ENCODE results near the gene ADM. TPM values are rescaled to one million over a fixed set of nuclear protein-coding genes. Genes with fewer than 3 reads are reported as not detected.

Gene ADM
- total RNA-seq, 3 donors from 2014 or later = 0.43 TPM; not detected in 1

DNA sequence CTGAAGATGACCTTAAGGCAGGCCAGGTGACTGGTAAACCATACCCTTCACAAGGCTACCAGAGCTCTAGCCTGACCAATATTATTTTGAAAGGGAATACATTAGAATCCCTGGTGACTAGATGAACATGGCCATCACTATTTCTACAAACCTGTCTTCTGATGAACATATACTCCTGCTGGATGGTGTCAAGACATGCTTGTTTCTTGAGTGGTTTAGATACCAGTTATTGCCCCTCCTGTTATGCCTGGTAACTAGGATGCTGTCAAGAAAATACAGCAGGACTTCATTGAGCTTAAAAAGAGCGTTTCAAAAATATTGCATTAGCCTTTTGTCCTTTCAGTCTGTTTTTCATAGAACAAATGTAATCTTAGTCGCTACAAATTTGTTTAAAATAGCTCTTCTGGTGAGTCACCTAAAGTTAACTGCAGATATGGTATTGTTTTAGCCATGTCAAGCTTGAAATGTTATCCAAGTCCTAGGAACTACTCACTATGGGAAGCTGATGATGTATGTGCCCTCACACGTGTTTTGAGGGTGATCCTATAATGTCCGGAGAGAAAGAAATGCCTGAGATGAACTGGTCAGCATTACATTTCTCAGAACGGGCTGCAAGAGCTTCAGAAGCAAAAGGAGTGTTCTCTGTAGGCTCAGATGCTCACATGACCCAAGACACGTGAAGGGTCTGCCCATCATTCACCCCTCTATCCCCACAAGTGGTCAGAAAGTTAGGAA is 20.6 kb downstream of the ADM start:
- peaks cover 9% of the 10 kb centered on the region for H3K4me1 Mint-ChIP-seq (ENCODE audit: low read depth)
- H3K4me3 Mint-ChIP-seq = no peak overlapping the region
- H3K27me3 Mint-ChIP-seq (ENCODE audit: low read depth) = peaks cover 7% of the 10 kb centered on the region
- ATAC-seq (no peak), DNase-seq (no peak)
- no peaks in the 10 kb centered on the region for H3K36me3 Mint-ChIP-seq (ENCODE audit: insufficient read depth)
- no peaks in the 10 kb centered on the region for H3K9me3 Mint-ChIP-seq

DNA sequence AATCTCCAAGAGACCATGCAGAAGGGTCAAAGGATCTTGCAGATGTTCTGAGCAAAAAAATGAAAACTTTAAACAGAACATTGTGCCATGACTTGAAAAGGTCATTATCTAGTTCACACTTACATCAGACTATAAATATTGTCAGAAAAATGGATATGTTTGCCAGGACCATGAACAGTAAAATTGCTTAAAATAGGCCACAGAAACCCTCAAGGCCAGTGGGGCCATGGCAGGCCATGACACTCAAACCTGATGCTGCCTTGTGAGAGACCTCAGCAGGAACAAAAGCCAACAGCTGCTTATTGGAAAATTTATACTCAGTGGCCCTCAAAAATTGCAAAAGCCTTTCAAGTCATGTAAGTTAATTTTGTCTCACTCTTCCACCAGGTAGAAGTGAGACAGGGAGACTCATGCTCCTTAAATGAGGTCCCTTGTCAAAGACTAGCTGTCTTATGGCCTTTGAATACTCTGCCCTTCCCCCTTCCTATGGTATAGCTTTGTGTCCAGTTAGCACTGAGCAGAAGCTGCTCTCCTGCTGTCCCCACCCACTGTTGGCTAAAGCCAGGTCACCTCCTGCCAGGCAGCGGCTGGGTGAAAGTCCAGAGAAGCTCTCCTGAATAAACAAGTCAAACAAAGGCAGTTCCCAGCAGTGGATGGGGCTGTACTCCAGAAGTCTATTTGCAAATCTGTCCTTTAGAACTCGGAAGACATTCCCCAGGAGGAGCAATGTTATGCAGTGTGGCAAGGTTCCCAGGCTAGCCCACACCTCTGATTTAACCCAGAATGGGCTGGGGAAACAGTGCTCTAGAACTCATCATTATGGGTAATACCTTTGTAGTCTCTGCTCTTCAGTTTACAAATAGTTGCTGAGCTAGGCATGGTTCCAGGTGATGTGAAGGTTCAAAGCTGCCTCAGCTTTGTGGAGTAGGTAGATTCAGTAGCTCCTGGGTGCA is 21.4 kb downstream of the ADM start:
- peaks cover 9% of the 10 kb centered on the region for H3K4me1 Mint-ChIP-seq (ENCODE audit: low read depth)
- no peak for ATAC-seq

DNA sequence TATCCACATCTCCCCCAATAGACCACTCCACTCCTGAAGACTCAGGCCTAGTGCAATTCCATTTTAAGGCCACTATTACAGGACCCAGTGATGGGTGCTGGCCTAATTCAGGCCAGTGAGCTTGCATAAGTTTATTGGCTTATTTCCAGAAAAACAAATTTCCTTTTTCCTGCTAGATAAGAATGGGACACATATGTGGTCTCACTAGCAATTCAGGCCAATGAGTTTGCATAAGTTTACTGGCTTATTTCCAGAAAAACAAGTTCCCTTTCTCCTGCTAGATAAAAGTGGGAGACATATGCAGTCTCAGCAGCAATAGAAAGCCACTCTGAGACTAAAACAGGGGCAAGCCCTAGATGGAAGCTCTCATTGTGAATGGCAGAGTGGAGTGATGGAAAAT is 22.4 kb downstream of the ADM start:
- no peak for DNase-seq
- no peak overlapping the region for H3K4me3 Mint-ChIP-seq
- H3K9me3 Mint-ChIP-seq = no peaks in the 10 kb centered on the region
- peaks cover 9% of the 10 kb centered on the region for H3K4me1 Mint-ChIP-seq (ENCODE audit: low read depth)
- no peak for ATAC-seq
- no peaks in the 10 kb centered on the region for H3K36me3 Mint-ChIP-seq (ENCODE audit: insufficient read depth)
- peaks cover 7% of the 10 kb centered on the region for H3K27me3 Mint-ChIP-seq (ENCODE audit: low read depth)

More for the DNA sequence above, 21.4 kb downstream of the ADM start:
- no peaks in the 10 kb centered on the region for H3K9me3 Mint-ChIP-seq
- peaks cover 7% of the 10 kb centered on the region for H3K27me3 Mint-ChIP-seq (ENCODE audit: low read depth)
- no peaks in the 10 kb centered on the region for H3K36me3 Mint-ChIP-seq (ENCODE audit: insufficient read depth)
- no peak for DNase-seq
- no peak overlapping the region for H3K4me3 Mint-ChIP-seq

DNA sequence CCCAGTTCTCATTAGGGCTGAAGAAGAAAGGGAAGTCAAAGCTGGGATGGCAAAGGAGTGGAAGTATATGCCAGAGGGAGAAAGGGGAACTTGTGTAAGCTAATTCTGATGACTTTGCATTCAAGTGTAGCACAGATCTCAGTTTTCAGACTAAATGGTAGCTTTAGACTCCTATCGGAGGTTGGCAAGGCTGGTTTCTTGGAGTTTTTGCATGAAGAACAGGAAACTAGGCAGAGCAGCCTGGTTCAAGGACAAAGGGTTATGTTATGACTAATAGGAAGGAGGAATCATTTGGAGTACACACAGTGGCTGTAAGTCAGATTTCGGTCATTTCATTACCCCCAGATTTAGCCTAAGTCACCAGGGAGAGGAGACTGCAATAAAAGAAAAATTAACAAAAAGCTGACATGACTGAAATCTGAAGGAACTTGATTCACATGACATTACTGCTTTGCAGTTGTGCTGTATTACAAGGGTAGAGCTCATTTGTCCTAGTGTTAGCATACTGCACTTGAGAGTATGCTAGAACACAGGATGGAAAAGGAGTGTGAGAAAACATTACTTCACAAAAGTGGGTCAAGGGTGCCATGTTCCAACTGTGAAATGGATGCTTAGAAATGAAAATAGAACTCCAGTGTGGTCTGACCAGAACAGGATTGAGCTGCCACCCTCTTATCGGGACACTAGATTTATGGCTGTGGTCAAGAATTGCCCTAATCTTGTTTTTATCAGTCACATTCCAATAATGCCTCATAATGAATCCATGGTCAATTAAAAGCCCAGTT is 23.6 kb downstream of the ADM start:
- no peak for ATAC-seq
- no peak for DNase-seq
- no peaks in the 10 kb centered on the region for H3K9me3 Mint-ChIP-seq
- H3K4me3 Mint-ChIP-seq = no peak overlapping the region
- no peaks in the 10 kb centered on the region for H3K36me3 Mint-ChIP-seq (ENCODE audit: insufficient read depth)
- peaks cover 7% of the 10 kb centered on the region for H3K27me3 Mint-ChIP-seq (ENCODE audit: low read depth)
- peaks cover 1% of the 10 kb centered on the region for H3K4me1 Mint-ChIP-seq (ENCODE audit: low read depth)

DNA sequence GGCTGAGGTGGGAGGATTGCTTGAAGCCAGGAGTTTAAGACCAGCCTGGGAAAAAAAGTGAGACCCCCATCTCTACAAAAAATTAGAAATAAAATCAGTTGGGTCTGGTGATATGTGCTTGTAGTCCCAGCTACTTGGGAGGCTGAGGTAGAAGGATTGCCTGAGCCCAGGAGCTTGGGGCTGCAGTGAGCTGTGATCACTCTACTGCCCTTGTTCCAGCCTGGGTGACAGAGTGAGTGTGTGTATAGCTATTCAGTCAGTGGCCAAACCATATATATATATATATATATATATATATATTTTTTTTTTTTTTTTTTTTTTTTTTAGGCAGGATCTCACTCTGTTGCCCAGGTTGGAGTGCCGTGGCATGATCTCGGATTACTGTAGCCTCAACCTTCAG is 24.5 kb downstream of the ADM start:
- Mint-ChIP-seq H3K4me3 (no peak overlapping the region), H3K27me3 (ENCODE audit: low read depth) (peaks cover 5% of the 10 kb centered on the region), H3K4me1 (ENCODE audit: low read depth) (no peaks in the 10 kb centered on the region), H3K36me3 (ENCODE audit: insufficient read depth) (no peaks in the 10 kb centered on the region), H3K9me3 (no peaks in the 10 kb centered on the region)
- DNase-seq = no peak
- no peak for ATAC-seq

DNA sequence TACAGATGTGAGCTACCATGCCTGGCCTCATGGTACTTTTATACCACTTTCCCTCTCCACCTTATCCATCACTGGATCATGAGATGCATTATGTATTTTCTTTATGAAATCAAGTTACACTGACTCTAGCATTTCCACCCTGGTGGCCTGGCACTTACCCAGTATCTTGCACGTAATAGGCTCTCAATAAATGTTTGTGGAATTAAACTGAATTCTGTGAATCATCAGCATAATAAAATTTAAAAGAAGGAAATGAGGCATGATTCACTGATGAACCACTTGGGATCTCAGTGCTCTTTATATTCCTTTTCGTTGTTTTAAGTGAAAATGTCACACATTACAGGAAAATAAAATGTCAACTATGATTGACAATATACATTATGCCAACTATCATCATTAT is 25.1 kb downstream of the ADM start:
- Mint-ChIP-seq H3K27me3 (ENCODE audit: low read depth) (peaks cover 9% of the 10 kb centered on the region), H3K4me3 (no peak overlapping the region), H3K36me3 (ENCODE audit: insufficient read depth) (no peaks in the 10 kb centered on the region), H3K9me3 (no peaks in the 10 kb centered on the region), H3K4me1 (ENCODE audit: low read depth) (no peaks in the 10 kb centered on the region)
- ATAC-seq (no peak), DNase-seq (no peak)

DNA sequence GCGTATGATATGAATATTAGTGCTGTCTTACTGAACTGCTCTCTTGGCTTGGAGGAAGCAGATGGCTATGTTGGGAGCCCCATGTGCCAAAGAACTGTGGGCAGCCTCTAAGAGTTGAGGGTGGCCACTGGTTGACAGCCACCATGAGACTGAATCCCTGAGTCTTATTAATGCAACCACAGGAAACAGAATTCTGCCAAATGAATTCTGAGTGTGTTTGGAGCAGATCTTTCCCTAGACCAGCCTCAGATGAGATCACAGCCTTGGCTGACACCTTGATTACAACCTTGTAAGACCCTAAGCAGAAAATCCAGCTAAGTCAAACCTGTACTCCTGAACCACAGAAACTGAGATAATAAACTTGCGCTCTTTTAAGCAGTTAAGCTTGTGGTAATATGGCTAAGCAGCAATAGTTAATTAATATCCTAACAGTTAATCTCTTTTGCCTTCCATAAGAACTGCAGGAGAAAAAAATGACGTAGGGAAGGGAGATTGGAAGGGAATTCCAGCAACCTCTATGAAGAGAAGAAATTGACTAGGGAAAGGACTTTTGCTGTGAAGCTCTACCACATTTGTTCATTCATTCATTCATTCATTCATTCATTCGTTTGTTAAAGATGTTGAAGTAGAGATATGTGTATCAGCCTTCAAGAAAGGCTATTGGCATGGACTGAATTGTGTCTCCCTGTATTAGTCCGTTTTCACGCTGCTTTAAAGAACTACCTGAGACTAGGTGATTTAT is 26.8 kb downstream of the ADM start:
- Mint-ChIP-seq H3K36me3 (ENCODE audit: insufficient read depth) (no peaks in the 10 kb centered on the region), H3K9me3 (no peaks in the 10 kb centered on the region), H3K27me3 (ENCODE audit: low read depth) (peaks cover 13% of the 10 kb centered on the region), H3K4me3 (no peak overlapping the region), H3K4me1 (ENCODE audit: low read depth) (no peaks in the 10 kb centered on the region)
- DNase-seq (no peak), ATAC-seq (no peak)

DNA sequence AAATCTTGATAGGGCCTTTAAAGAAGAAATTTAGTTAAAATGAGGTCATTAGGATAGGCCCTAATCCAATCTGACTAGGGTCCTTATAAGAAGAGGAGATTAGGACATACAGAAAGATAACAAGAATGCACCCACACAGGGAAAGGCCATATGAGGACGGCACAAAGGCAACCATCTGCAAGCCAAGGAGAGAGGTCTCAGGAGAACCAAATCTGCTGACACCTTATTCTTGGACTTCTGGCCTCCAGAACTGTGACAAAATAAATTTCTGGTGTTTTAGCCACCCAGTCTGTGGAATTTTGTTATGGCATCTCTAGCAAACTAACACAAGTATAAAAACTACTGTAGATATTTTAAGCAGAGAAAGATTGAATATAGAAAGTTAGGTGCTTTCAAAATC is 28.6 kb downstream of the ADM start:
- Mint-ChIP-seq H3K27me3 (ENCODE audit: low read depth) (peaks cover 17% of the 10 kb centered on the region), H3K4me1 (ENCODE audit: low read depth) (no peaks in the 10 kb centered on the region), H3K4me3 (no peak overlapping the region), H3K36me3 (ENCODE audit: insufficient read depth) (no peaks in the 10 kb centered on the region), H3K9me3 (no peaks in the 10 kb centered on the region)
- no peak for DNase-seq
- ATAC-seq = no peak

DNA sequence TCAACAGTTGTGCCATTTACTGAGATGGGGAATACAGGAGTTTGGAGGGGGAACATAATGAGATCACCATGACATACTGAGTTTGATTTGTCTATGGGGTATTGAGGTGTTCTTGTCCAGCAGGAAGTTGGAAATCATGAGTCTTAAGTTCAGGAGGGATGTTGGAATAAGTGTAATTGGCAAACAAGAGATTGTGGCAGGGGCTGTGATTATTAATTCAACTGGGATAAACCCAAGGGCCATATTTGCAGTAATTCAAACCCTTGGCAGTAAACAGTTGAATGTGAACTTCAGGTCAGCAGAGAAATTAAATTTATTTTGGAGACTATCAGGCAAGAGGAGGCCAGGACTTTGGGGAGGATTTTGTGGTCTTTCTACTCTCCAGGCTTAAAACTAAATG is 33.4 kb downstream of the ADM start:
- Mint-ChIP-seq H3K4me3 (no peak overlapping the region), H3K4me1 (ENCODE audit: low read depth) (no peaks in the 10 kb centered on the region), H3K27me3 (ENCODE audit: low read depth) (peaks cover 28% of the 10 kb centered on the region), H3K36me3 (ENCODE audit: insufficient read depth) (no peaks in the 10 kb centered on the region), H3K9me3 (no peaks in the 10 kb centered on the region)
- ATAC-seq = no peak
- DNase-seq = no peak

DNA sequence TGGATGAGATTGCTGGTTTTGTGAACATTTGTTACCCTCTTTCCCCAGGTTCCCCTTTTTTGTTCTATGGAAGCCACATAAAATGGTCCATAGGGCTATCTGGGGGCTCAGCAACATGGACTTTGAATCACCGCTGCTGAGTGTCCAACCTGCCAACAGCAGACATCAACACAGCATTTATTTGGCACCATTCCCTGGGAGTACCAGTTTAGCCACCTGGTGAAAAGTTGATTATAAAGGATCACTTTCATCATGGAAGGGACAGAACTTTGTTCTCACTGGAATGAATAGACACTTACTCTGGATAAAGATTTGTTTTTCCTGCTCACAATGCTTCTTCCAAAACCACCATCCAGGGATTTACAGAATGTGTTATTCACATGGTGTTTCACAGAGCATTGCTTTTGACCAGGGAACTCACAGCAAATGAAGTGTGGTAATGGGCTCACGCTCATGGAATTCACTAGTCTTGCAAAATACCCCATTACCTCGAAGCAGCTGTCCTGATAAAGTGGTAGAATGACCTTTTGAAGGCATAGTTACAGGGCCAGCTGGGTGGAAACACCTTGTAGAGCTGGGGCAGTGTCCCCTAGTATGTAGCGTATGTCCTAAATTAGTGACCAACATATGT is 43.9 kb downstream of the ADM start:
- Mint-ChIP-seq H3K36me3 (ENCODE audit: insufficient read depth) (no peaks in the 10 kb centered on the region), H3K27me3 (ENCODE audit: low read depth) (no peaks in the 10 kb centered on the region), H3K4me3 (no peak overlapping the region), H3K9me3 (no peaks in the 10 kb centered on the region), H3K4me1 (ENCODE audit: low read depth) (no peaks in the 10 kb centered on the region)
- ATAC-seq = no peak
- no peak for DNase-seq

DNA sequence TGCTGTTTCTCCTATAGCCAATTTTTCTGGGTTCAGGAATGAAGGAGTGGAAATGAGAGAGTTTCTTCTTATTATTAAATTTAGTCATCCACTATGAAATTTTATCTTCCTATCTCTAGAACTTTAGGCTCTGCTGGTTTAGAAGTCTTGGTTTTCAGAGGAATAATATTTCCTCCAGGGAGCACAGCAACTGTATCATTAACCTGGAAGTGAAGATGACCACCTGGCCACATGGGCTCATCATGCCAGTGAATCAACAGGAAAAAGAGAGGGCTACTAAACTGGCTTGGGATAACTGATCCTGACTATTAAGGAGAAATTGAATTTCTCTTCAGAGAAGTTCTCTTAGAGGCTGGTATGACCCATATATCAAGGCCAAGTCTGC is 44.4 kb downstream of the ADM start:
- H3K4me3 Mint-ChIP-seq = no peak overlapping the region

DNA sequence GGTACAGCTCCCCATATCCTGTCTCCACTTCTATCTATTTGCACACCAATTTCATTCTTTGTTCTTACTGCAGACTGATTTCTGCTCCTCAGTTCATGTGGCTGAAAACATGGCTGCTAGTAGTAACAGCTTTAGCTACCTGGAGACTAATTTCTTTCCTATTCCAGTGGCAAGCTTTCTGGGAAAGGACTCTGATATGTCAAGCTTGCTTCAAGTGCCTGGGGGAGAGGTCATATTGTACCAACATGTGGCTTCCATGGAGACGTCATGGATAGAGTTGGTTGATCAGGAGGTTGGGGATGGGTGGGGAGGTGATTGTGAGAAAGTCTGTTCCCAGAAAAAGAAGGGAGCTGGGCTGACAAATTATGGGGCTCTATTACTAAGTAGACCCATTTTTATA is 44.9 kb downstream of the ADM start:
- ATAC-seq = no peak
- no peaks in the 10 kb centered on the region for H3K9me3 Mint-ChIP-seq
- no peak for DNase-seq
- no peak overlapping the region for H3K4me3 Mint-ChIP-seq
- no peaks in the 10 kb centered on the region for H3K36me3 Mint-ChIP-seq (ENCODE audit: insufficient read depth)
- no peaks in the 10 kb centered on the region for H3K4me1 Mint-ChIP-seq (ENCODE audit: low read depth)
- H3K27me3 Mint-ChIP-seq (ENCODE audit: low read depth) = no peaks in the 10 kb centered on the region

More for the DNA sequence above, 44.4 kb downstream of the ADM start:
- Mint-ChIP-seq H3K4me1 (ENCODE audit: low read depth) (no peaks in the 10 kb centered on the region), H3K9me3 (no peaks in the 10 kb centered on the region), H3K27me3 (ENCODE audit: low read depth) (no peaks in the 10 kb centered on the region), H3K36me3 (ENCODE audit: insufficient read depth) (no peaks in the 10 kb centered on the region)
- no peak for ATAC-seq
- no peak for DNase-seq

DNA sequence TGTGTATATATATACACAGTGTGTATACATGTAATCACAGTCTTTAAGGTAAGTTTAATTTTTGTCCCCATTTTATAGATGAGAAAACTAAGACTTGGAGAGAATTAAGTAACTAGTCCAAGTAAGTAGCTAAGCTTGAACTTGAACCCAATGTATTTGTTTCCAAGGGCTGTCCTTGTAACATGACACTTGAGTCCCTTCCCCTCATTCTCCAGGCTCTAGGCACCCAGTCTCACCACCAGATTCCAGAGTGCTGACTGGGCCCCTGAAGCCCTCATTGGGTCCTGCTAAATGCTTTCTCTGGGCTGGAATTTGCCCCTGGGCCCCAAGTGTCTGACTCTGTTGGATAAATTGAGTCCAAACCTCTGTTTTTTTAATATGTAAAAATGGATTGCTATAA is 45.5 kb downstream of the ADM start:
- ATAC-seq (no peak), DNase-seq (no peak)
- H3K27me3 Mint-ChIP-seq (ENCODE audit: low read depth) = peaks cover 4% of the 10 kb centered on the region
- no peak overlapping the region for H3K4me3 Mint-ChIP-seq
- no peaks in the 10 kb centered on the region for H3K9me3 Mint-ChIP-seq
- no peaks in the 10 kb centered on the region for H3K36me3 Mint-ChIP-seq (ENCODE audit: insufficient read depth)
- H3K4me1 Mint-ChIP-seq (ENCODE audit: low read depth) = no peaks in the 10 kb centered on the region

Measured in activated T-cell treated with anti-CD3 and anti-CD28 coated beads, Interleukin-2, amount 50 U/mL, for 4 hours (primary cell).